Pancreas (tissue), 10 donors: ENCODE measurements around the gene STARD9. TPM values are rescaled to one million over a fixed set of nuclear protein-coding genes. Genes with fewer than 3 reads are reported as not detected.
"Not testable (repeated sequence)": the region's sequence is repeated elsewhere in the genome, so short reads cannot be mapped to it uniquely, and the experiment has no call there.

Experiments
- ATAC-seq, 4 donors: fragments of 200-7000 bp; cut with Tn5 transposase; one replicate each; pipeline versions ENCODE4 v1.8.0 to v1.9.1; 2020; ENCODE audit warnings: mild to moderate bottlenecking in 4 of 4, moderate library complexity in 4 of 4
- DNase-seq, 6 donors: peaks; one replicate each; pipeline ENCODE4 v3.0.0-alpha.2; 2020
- FAIRE-seq: peaks from 2 replicates; lab custom pipeline; 2012; peaks lifted over from hg19 to GRCh38; lab: Jason Lieb, UNC
- H3K27ac ChIP-seq, 4 donors: fragments of 200-600 bp; sonication (generic); 1 replicate in 3 of 4; 2 replicates in 1 of 4; pipeline versions ENCODE4 v1.5.0 to v1.8.0; 2020
- H3K27me3 ChIP-seq, 4 donors: fragments of 200-600 bp; one replicate each; pipeline ENCODE4 v1.8.0; 2021
- H3K36me3 ChIP-seq, 3 donors: fragments of 200-600 bp; sonication (generic) in 1 of 3; one replicate each; pipeline versions ENCODE4 v1.5.0 to v1.8.0; 2020 to 2021
- H3K4me1 ChIP-seq, 3 donors: fragments of 200-600 bp; one replicate each; pipeline ENCODE4 v1.8.0; 2021
- H3K4me3 ChIP-seq, 4 donors: fragments of 200-600 bp; sonication (generic) in 2 of 4; one replicate each; pipeline versions ENCODE4 v1.5.0 to v1.8.0; 2020 to 2021
- H3K9me3 ChIP-seq, 4 donors: fragments of 200-600 bp; one replicate each; pipeline ENCODE4 v1.8.0; 2021
- WGBS, 2 donors: extraction: QIAGEN DNeasy Blood & Tissue Kit; methylation state at CpG; one replicate each; pipeline ENCODE4 v1.1.7; 2013; 5-methylcytosine and 5-hydroxymethylcytosine counted together
- intact Hi-C, 3 donors: fragments of 100-400 bp; cut with DNase I; formaldehyde crosslinking; loops; one replicate each; pipeline versions ENCODE4 v1.11.1 to v1.14.2; 2022
- polyA plus RNA-seq, 2 donors: library from polyadenylated mRNA; stranded (reverse); fragments of 200-250 nt; gene quantifications; one replicate each; pipeline ENCODE4 v1.2.3, GENCODE V29; 2013
- total RNA-seq, 6 donors: library from RNA; stranded (reverse); fragmentation: NEBNext Ultra II Directional in 4 of 6; extraction: Animal tissue kit (Norgen Biotek cat#: 25700) in 4 of 6; gene quantifications; one replicate each; pipeline versions ENCODE4 v1.2.1 to v1.2.4, GENCODE V29; 2021 to 2023
- TF ChIP-seq, protein P1 (sequence below), 4 donors: fragments of 200-600 bp; sonication (generic) in 3 of 4; IDR thresholded peaks; one replicate each; pipeline versions ENCODE4 v1.5.0 to v1.8.0; 2021; ENCODE audit warnings: antibody characterized with exemption in 4 of 4
- donor health status: healthy with polysubstance abuse.
- donor health status: DM: no; HTN: no; CAD: no; lungs with moderate emphysema.
- donor health status: DM: no; HTN: no; CAD: no.
- donor health status: control.
- donor health status: control.
- donor health status: Bipolar disorder and iron deficiency.
- donor health status: DM: yes; HTN: yes; CAD: no.
- donor health status: DM: no; HTN: no; CAD: no.
- donor health status: DM: no; HTN: no; CAD: no.
- donor health status: DM: yes; HTN: yes; CAD: no.

STARD9 gene
- total and polyA plus RNA-seq, 8 donors = 0.44 to 3.0 (median 1.3) TPM

DNA sequence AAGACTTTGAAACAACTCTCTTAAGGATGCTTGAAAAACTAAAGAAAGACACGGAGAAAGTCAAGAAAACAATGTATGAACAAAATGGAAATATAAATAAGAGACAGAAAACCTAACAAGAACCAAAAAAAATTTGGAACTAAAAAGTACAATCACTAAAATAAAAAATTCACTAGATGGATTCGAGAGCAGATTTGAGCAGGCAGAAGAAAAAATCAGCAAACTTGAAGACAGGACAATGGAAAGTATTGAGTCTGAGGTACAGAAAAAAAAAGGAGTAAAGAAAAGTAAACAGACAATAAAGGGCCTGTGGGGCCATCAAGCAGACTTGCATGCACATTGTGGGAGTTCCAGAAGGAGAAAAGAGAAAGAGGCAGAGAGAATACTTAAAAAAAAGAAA is 174.9 kb downstream of the STARD9 start:
- Histone ChIP-seq H3K27me3 (no peaks in the 10 kb centered on the region), H3K4me3 (no peak overlapping the region), H3K4me1 (no peaks in the 10 kb centered on the region), H3K9me3 (no peaks in the 10 kb centered on the region), H3K27ac (no peak overlapping the region), H3K36me3 (peaks cover 0 to 5% (median 0%) of the 10 kb centered on the region in 3 donors)
- WGBS, 2 donors = 98 to 100% methylated on average over 2 of the region's 2 CpGs
- DNase-seq (no peak), FAIRE-seq (no peak), ATAC-seq (no peak)
- TF ChIP-seq, protein P1, sequence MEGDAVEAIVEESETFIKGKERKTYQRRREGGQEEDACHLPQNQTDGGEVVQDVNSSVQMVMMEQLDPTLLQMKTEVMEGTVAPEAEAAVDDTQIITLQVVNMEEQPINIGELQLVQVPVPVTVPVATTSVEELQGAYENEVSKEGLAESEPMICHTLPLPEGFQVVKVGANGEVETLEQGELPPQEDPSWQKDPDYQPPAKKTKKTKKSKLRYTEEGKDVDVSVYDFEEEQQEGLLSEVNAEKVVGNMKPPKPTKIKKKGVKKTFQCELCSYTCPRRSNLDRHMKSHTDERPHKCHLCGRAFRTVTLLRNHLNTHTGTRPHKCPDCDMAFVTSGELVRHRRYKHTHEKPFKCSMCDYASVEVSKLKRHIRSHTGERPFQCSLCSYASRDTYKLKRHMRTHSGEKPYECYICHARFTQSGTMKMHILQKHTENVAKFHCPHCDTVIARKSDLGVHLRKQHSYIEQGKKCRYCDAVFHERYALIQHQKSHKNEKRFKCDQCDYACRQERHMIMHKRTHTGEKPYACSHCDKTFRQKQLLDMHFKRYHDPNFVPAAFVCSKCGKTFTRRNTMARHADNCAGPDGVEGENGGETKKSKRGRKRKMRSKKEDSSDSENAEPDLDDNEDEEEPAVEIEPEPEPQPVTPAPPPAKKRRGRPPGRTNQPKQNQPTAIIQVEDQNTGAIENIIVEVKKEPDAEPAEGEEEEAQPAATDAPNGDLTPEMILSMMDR (IDR thresholded peaks at IDR 0.05) = no peak
- intact Hi-C loops = no loop called here

GRCh38 chr15:42759093-42759492 is 183.7 kb downstream of the STARD9 start:
- no peak for FAIRE-seq
- no peak overlapping the region for H3K4me3 ChIP-seq
- H3K4me1 ChIP-seq = no peaks in the 10 kb centered on the region
- H3K36me3 ChIP-seq = no peaks in the 10 kb centered on the region
- no peak for DNase-seq
- intact Hi-C loops = no loop called here
- H3K27me3 ChIP-seq = no peaks in the 10 kb centered on the region
- 96 to 99% methylated on average over 2 of the region's 2 CpGs for WGBS, 2 donors
- H3K9me3 ChIP-seq = no peaks in the 10 kb centered on the region
- TF ChIP-seq, protein P1 (IDR thresholded peaks at IDR 0.05) = no peak
- H3K27ac ChIP-seq = no peak overlapping the region
- no peak for ATAC-seq

GRCh38 chr15:42760759-42761158 is 185.4 kb downstream of the STARD9 start:
- WGBS, 2 donors = 85 to 97% methylated on average over 1 of the region's 1 CpG
- Histone ChIP-seq H3K27me3 (no peaks in the 10 kb centered on the region), H3K9me3 (no peaks in the 10 kb centered on the region), H3K4me1 (no peaks in the 10 kb centered on the region), H3K36me3 (no peaks in the 10 kb centered on the region), H3K27ac (no peak overlapping the region), H3K4me3 (no peak overlapping the region)
- FAIRE-seq (no peak), ATAC-seq (no peak), DNase-seq (no peak)
- intact Hi-C loops = no loop called here
- TF ChIP-seq, protein P1 (IDR thresholded peaks at IDR 0.05) = no peak

DNA sequence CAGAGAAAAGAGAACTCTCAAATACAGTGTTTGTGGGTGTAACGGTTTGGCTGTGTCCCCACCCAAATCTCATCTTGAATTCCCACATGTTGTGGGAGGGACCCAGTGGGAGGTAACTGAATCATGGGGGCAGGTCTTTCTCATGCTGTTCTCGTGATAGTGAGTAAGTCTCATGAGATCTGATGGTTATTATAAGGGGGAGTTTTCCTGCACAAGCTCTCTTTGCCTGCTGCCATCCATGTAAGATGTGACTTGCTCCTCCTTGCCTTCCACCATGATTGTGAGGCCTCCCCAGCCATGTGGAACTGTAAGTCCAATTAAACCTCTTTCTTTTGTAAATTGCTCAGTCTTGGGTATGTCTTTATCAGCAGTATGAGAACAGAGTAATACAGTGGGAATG is 186.4 kb downstream of the STARD9 start:
- H3K4me3 ChIP-seq, DNase-seq, H3K4me1 ChIP-seq, H3K9me3 ChIP-seq, H3K36me3 ChIP-seq, H3K27me3 ChIP-seq, intact Hi-C loops, ATAC-seq, H3K27ac ChIP-seq, FAIRE-seq: not testable (repeated sequence)
- WGBS, 2 donors = 87 to 92% methylated on average over 2 of the region's 2 CpGs

- 85 to 86% methylated on average over 16 of the region's 16 CpGs for WGBS, 2 donors
- H3K36me3 ChIP-seq, intact Hi-C loops, H3K4me3 ChIP-seq, H3K27ac ChIP-seq, FAIRE-seq, H3K4me1 ChIP-seq, H3K27me3 ChIP-seq, DNase-seq, ATAC-seq, H3K9me3 ChIP-seq: not testable (repeated sequence)
These were observed 188.8 kb downstream of the STARD9 start for GRCh38 chr15:42764154-42764731.

- H3K36me3 ChIP-seq, H3K27ac ChIP-seq, DNase-seq, H3K4me1 ChIP-seq, FAIRE-seq, intact Hi-C loops, H3K27me3 ChIP-seq, H3K4me3 ChIP-seq, H3K9me3 ChIP-seq, ATAC-seq: not testable (repeated sequence)
- 95 to 100% methylated on average over 4 of the region's 4 CpGs for WGBS, 2 donors
These were observed 190.7 kb downstream of the STARD9 start for GRCh38 chr15:42766109-42766508.

Other genes with a start within 250 kb of the STARD9 start
- gene CAPN3, start 216.1 kb upstream of the STARD9 start, total RNA-seq = 1 to 10 TPM; 1.8 to 6.7 (median 3.6) TPM
- gene CAPN3, start 216.1 kb upstream of the STARD9 start, polyA plus RNA-seq = 10 to 100 TPM; 23.5 to 35.8 TPM
- 10 to 100 TPM; 13.3 to 38.4 (median 20.4) TPM for gene ZNF106, start 84.5 kb upstream of the STARD9 start, total RNA-seq
- 1 to 10 TPM; 4.3 to 5.1 TPM for gene ZNF106, start 84.5 kb upstream of the STARD9 start, polyA plus RNA-seq
- gene SNAP23, start 80.0 kb upstream of the STARD9 start, total RNA-seq = 10 to 100 TPM; 14.2 to 39.4 (median 19.6) TPM
- 10 to 100 TPM; 20.5 to 22.0 TPM for gene SNAP23, start 80.0 kb upstream of the STARD9 start, polyA plus RNA-seq
- 10 to 100 TPM in 1 of 6 donors, 1 to 10 TPM in 5; 5.6 to 14.8 (median 8.6) TPM for gene LRRC57, start 26.8 kb upstream of the STARD9 start, total RNA-seq
- gene LRRC57, start 26.8 kb upstream of the STARD9 start, polyA plus RNA-seq = 1 to 10 TPM; 3.8 to 4.9 TPM
- 1 to 10 TPM; 6.2 to 9.0 (median 8.3) TPM for gene HAUS2, start 26.8 kb upstream of the STARD9 start, total RNA-seq
- gene HAUS2, start 26.8 kb upstream of the STARD9 start, polyA plus RNA-seq = 1 to 10 TPM; 5.4 to 6.1 TPM
- gene CDAN1, start 161.5 kb downstream of the STARD9 start, total RNA-seq = 10 to 100 TPM in 1 of 6 donors, 1 to 10 TPM in 5; 5.8 to 13.4 (median 8.1) TPM
- gene CDAN1, start 161.5 kb downstream of the STARD9 start, polyA plus RNA-seq = 10 to 100 TPM; 14.1 to 20.0 TPM